DOHH2 (cell line): ENCODE measurements around the gene PRPF18.

Experiments
- H3F3A ChIP-seq: fragments of 200-600 bp; sonication (generic), shearing (Covaris generic); 2 replicates; pipeline ENCODE4 v1.6.0; 2016; ENCODE audit warnings: antibody characterized with exemption, mild to moderate bottlenecking; ENCODE audit not compliant: control insufficient read depth, insufficient read depth
- H3K27ac ChIP-seq: fragments of 200-600 bp; sonication (generic); 2 replicates; pipeline ENCODE4 v1.5.1; 2014; ENCODE audit warnings: low read depth, mild to moderate bottlenecking, low read length, moderate library complexity
- H3K27me3 ChIP-seq: fragments of 200-600 bp; sonication (generic); 2 replicates; pipeline ENCODE4 v1.6.1; 2014; ENCODE audit warnings: mild to moderate bottlenecking, low read length, mixed read lengths; ENCODE audit not compliant: control insufficient read depth
- H3K36me3 ChIP-seq: fragments of 200-600 bp; sonication (generic); 2 replicates; pipeline ENCODE4 v1.6.1; 2014; ENCODE audit warnings: mild to moderate bottlenecking, low read length, moderate library complexity, mixed read lengths; ENCODE audit not compliant: control insufficient read depth
- H3K4me1 ChIP-seq: fragments of 200-600 bp; sonication (generic); 2 replicates; pipeline ENCODE4 v1.6.1; 2014; ENCODE audit warnings: mild to moderate bottlenecking, low read length, mixed read lengths; ENCODE audit not compliant: control insufficient read depth
- H3K4me2 ChIP-seq: fragments of 200-600 bp; sonication (generic); 2 replicates; pipeline ENCODE4 v1.6.0; 2014; ENCODE audit warnings: mild to moderate bottlenecking, low read length, moderate library complexity
- H3K4me3 ChIP-seq: fragments of 200-600 bp; sonication (generic); 2 replicates; pipeline ENCODE4 v1.5.1; 2014; ENCODE audit warnings: mild to moderate bottlenecking, low read length, mixed read lengths
- H3K79me2 ChIP-seq: fragments of 200-600 bp; sonication (generic); 2 replicates; pipeline ENCODE4 v1.6.1; 2014; ENCODE audit warnings: mild to moderate bottlenecking, low read length, mixed read lengths; ENCODE audit not compliant: control insufficient read depth
- H3K9me2 ChIP-seq: fragments of 200-600 bp; sonication (generic); replicated peaks from 2 replicates; pipeline ENCODE4 v1.6.1; 2014; ENCODE audit warnings: mild to moderate bottlenecking, low read length, mixed read lengths; ENCODE audit not compliant: control insufficient read depth
- H3K9me3 ChIP-seq: fragments of 200-600 bp; sonication (generic); 2 replicates; pipeline ENCODE4 v1.6.1; 2014; ENCODE audit warnings: antibody characterized with exemption, low read length, mixed read lengths; ENCODE audit not compliant: control insufficient read depth, insufficient read depth
- H4K20me1 ChIP-seq: fragments of 200-600 bp; sonication (generic); 2 replicates; pipeline ENCODE4 v1.6.0; 2014; ENCODE audit warnings: low read depth, mild to moderate bottlenecking, antibody characterized with exemption, low read length, moderate library complexity; ENCODE audit not compliant: control insufficient read depth, insufficient read depth
- EZH2phosphoT487 ChIP-seq: fragments of 200-600 bp; sonication (generic); IDR thresholded peaks from 2 replicates; pipeline ENCODE4 v1.6.1; 2017; ENCODE audit warnings: borderline replicate concordance, mild to moderate bottlenecking, antibody characterized with exemption, low read length, moderate library complexity, mixed read lengths
- TF ChIP-seq, protein P1 (sequence below): fragments of 200-600 bp; sonication (generic); IDR thresholded peaks from one replicate; pipeline ENCODE4 v1.5.1; 2014; ENCODE audit warnings: antibody characterized with exemption, mild to moderate bottlenecking, low read depth, low read length; ENCODE audit not compliant: poor library complexity, severe bottlenecking

PRPF18 gene

DNA sequence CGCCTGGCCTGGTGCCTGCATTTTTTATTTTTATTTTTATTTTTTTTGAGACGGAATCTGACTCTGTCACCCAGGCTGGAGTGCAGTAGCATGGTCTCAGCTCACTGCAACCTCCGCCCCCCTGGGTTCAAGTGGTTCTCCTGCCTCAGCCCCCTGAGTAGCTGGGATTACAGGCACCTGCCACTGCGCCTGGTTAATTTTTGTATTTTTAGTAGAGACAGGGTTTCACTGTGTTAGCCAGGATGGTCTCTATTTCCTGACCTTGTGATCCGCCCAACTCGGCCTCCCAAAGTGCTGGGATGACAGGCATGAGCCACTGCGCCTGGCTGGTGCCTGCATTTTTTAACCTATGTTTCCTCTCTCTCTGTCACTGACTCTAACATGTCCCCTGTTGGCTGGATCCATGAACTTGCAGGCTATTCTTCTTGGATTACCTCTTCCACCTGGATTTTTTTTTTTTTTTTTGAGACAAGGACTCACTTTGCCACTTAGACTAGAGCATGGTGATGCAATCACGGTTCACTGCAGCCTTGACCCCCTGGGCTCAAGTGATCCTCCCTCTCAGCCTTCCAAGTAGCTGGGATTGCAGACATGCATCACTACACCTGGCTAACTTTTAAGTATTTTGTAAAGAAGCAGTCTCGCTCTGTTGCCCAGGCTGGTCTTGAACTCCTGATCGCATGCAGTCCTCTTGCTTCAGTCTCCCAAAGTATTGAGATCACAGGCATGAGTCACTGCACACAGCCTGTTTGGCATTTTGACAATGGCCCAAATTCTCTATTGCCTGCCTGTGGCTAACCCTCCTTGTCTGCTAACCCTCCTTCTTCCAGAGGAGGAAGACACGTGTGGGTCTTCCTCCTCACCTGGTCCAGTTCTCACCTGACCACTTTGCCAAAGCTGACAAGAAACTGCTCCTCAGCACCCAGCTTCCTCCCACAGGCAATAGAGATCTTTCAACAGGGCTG, 23.0 kb upstream of the PRPF18 start:
- H3K27me3 ChIP-seq: peaks cover 2% of the 10 kb centered on the region; the same call in 1 of the 2 replicates
- TF ChIP-seq, protein P1, sequence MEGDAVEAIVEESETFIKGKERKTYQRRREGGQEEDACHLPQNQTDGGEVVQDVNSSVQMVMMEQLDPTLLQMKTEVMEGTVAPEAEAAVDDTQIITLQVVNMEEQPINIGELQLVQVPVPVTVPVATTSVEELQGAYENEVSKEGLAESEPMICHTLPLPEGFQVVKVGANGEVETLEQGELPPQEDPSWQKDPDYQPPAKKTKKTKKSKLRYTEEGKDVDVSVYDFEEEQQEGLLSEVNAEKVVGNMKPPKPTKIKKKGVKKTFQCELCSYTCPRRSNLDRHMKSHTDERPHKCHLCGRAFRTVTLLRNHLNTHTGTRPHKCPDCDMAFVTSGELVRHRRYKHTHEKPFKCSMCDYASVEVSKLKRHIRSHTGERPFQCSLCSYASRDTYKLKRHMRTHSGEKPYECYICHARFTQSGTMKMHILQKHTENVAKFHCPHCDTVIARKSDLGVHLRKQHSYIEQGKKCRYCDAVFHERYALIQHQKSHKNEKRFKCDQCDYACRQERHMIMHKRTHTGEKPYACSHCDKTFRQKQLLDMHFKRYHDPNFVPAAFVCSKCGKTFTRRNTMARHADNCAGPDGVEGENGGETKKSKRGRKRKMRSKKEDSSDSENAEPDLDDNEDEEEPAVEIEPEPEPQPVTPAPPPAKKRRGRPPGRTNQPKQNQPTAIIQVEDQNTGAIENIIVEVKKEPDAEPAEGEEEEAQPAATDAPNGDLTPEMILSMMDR: no peak
- no peak for TF ChIP-seq EZH2phosphoT487
- H3K4me1 ChIP-seq: no peaks in the 10 kb centered on the region
- no peaks in the 10 kb centered on the region for H3K9me2 ChIP-seq
- no peaks in the 10 kb centered on the region for H3F3A ChIP-seq
- no peaks in the 10 kb centered on the region for H3K79me2 ChIP-seq
- H3K4me3 ChIP-seq: no peak overlapping the region
- no peaks in the 10 kb centered on the region for H3K9me3 ChIP-seq
- H3K27ac ChIP-seq: no peak overlapping the region
- no peak overlapping the region for H3K4me2 ChIP-seq
- H4K20me1 ChIP-seq: no peaks in the 10 kb centered on the region
- H3K36me3 ChIP-seq: no peaks in the 10 kb centered on the region

DNA sequence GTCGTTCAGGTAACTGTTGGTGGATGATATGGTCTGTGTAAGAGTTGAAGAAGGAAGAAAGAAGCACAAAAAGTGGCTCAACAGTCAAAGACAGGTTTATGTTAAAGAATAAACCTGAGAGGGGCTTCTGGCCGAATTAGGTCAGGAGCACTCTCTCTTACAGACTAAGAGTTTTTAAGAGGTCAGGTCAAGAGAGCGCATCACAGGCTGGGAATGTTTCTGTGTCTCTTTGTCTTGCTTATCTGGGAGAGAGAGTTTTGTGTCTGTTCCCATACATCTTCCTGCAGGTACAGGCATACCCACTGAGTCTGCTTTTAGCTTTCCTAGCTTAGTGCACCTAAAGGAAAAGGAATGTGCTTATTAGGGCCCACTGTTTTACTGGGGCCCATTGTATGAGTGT, 22.2 kb upstream of the PRPF18 start:
- H3K9me3 ChIP-seq: no peaks in the 10 kb centered on the region
- no peaks in the 10 kb centered on the region for H4K20me1 ChIP-seq
- no peaks in the 10 kb centered on the region for H3K79me2 ChIP-seq
- no peak overlapping the region for H3K4me3 ChIP-seq
- no peaks in the 10 kb centered on the region for H3K36me3 ChIP-seq
- no peak overlapping the region for H3K27ac ChIP-seq
- no peaks in the 10 kb centered on the region for H3K4me1 ChIP-seq
- H3K9me2 ChIP-seq: no peaks in the 10 kb centered on the region
- H3F3A ChIP-seq: no peaks in the 10 kb centered on the region
- peaks cover 3% of the 10 kb centered on the region; the same call in 1 of the 2 replicates for H3K27me3 ChIP-seq
- no peak overlapping the region for H3K4me2 ChIP-seq
- TF ChIP-seq EZH2phosphoT487: no peak
- TF ChIP-seq, protein P1: no peak

DNA sequence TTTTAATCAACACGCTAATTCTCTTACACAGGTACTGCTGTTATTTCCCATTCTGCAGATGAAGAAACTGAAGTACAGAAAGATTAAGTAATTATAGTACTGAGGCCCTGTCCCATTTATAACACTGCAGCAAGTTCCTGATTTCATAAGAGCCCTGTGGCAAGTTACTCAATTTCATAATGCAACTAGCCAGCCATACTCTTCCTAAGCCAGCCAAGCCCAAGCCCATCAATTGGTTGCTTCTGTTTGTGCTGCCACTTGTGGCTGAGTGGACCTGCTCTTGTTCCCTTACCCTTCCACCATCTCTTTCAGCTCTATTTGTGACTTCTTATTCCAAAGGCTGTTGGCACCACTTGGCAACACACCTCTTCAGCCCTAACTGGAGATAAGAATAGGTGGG, 19.7 kb upstream of the PRPF18 start:
- H3K27ac ChIP-seq: no peak overlapping the region
- no peaks in the 10 kb centered on the region for H3K36me3 ChIP-seq
- H3K79me2 ChIP-seq: no peaks in the 10 kb centered on the region
- H3K4me3 ChIP-seq: no peak overlapping the region
- H3F3A ChIP-seq: no peaks in the 10 kb centered on the region
- H3K4me1 ChIP-seq: no peaks in the 10 kb centered on the region
- H3K9me3 ChIP-seq: no peaks in the 10 kb centered on the region
- TF ChIP-seq, protein P1: no peak
- no peak for TF ChIP-seq EZH2phosphoT487
- H4K20me1 ChIP-seq: no peaks in the 10 kb centered on the region
- H3K27me3 ChIP-seq: peaks cover 3% of the 10 kb centered on the region; the same call in 1 of the 2 replicates
- H3K4me2 ChIP-seq: no peak overlapping the region
- H3K9me2 ChIP-seq: no peaks in the 10 kb centered on the region
